Kidney epithelial cell (primary cell): Measurements from ENCODE around the gene LYZL6. TPM values are rescaled to one million over a fixed set of nuclear protein-coding genes. Genes with fewer than 3 reads are reported as not detected.

Experiments used
- DNase-seq: peaks from one replicate; pipeline ENCODE4 v3.0.0-alpha.2; 2010; ENCODE audit warnings: low read depth
- H3K27me3 ChIP-seq: 2 replicates; pipeline ENCODE4 v1.6.0; 2011; ENCODE audit warnings: low read length; ENCODE audit not compliant: control insufficient read depth, insufficient read depth
- H3K36me3 ChIP-seq: 2 replicates; pipeline ENCODE4 v1.5.1; 2011; ENCODE audit warnings: low read length; ENCODE audit not compliant: control insufficient read depth, insufficient read depth
- H3K4me3 ChIP-seq: 2 replicates; pipeline ENCODE4 v1.5.1; 2011; ENCODE audit warnings: low read depth, mild to moderate bottlenecking, control low read depth, low read length
- total RNA-seq: library from RNA; depleted of rRNA; stranded (reverse); fragments of >200 nt; gene quantifications from 2 replicates; pipeline ENCODE4 v1.2.3, GENCODE V29; 2015
- TF ChIP-seq, protein P1 (sequence below): IDR thresholded peaks from 2 replicates; pipeline ENCODE4 v1.5.1; 2011; ENCODE audit warnings: mild to moderate bottlenecking, moderate library complexity, low read length, control low read depth, inconsistent platforms; ENCODE audit not compliant: insufficient read depth, poor library complexity, severe bottlenecking

The LYZL6 gene
- total RNA-seq, 1 donor from 2014 or later, result not detected

DNA sequence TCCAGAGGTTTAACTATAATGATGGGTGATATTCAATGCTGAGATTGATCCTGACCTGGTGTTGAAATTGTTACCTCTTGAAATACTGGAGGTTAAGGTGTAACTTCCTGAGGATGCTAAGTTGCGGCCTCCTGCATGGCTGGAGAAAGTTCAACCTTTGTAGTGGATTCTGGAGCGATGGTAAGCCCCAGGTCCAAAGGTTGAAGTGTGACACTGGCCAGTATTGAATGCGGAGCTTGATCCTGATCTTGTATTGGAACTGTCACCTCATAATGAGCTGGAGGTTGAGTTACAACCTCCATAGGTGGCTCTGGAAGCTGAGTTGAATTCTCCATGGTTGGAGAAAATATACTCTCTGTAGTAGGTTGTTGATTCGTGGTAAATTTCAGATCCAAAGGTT, 29.9 kb downstream of the LYZL6 start:
- no peak overlapping the region for H3K4me3 ChIP-seq
- peaks cover 2% of the 10 kb centered on the region for H3K27me3 ChIP-seq
- no peak for DNase-seq
- TF ChIP-seq, protein P1, sequence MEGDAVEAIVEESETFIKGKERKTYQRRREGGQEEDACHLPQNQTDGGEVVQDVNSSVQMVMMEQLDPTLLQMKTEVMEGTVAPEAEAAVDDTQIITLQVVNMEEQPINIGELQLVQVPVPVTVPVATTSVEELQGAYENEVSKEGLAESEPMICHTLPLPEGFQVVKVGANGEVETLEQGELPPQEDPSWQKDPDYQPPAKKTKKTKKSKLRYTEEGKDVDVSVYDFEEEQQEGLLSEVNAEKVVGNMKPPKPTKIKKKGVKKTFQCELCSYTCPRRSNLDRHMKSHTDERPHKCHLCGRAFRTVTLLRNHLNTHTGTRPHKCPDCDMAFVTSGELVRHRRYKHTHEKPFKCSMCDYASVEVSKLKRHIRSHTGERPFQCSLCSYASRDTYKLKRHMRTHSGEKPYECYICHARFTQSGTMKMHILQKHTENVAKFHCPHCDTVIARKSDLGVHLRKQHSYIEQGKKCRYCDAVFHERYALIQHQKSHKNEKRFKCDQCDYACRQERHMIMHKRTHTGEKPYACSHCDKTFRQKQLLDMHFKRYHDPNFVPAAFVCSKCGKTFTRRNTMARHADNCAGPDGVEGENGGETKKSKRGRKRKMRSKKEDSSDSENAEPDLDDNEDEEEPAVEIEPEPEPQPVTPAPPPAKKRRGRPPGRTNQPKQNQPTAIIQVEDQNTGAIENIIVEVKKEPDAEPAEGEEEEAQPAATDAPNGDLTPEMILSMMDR, result no peak
- no peaks in the 10 kb centered on the region for H3K36me3 ChIP-seq

DNA sequence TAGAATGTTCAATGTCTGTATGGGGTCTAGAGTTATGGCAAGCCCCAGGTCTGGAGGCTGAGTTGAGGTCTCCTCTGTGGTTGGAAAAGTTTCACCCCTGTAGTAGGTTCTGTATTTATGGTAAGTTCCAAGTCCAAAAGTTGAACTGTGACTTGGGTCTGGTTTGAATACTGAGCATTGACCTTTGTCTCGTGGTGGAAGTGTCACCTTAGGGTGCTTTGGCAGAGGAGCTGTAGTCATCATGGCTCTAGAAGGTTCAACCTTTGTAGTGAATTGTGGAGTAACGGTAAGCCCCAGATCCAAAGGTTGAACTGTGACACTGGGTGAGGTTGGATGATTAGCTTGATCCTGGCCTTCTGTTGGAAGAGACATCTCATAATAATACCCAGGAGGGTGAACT, 30.6 kb downstream of the LYZL6 start:
- TF ChIP-seq, protein P1, result no peak
- DNase-seq, result no peak
- H3K27me3 ChIP-seq, result peaks cover 2% of the 10 kb centered on the region

DNA sequence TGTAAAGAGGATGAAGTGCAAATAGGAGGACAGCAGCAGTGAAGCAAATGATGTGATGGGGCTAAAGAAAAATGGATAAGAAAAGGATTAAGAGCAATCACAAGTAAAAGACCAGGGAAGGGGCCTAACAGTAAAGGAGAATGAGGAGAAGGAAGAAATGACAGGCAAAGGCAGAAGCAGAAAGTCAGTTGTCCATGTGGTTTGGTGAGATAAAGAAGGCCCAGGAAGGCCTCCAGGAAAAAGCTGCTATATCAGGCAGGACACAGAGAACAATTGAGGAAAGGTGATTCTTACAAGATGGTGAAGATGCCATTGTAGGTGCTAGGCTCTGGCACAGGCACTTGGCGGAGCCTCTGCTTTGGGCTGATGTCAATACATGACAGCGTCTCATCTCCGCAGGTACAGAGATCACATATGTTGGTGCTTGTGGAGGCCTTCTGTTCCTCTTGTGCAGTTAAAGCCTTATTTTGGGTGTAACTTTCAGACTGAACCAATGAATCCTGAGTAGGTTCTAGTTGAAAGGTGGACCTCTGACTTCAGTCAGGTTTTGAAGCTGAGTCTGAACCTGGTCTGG, 31.1 kb downstream of the LYZL6 start:
- Histone ChIP-seq H3K27me3 (peaks cover 2% of the 10 kb centered on the region), H3K36me3 (no peaks in the 10 kb centered on the region), H3K4me3 (no peak overlapping the region)
- DNase-seq, result no peak
- TF ChIP-seq, protein P1, result no peak

More for the DNA sequence above, 30.6 kb downstream of the LYZL6 start:
- Histone ChIP-seq H3K4me3 (no peak overlapping the region), H3K36me3 (no peaks in the 10 kb centered on the region)

DNA sequence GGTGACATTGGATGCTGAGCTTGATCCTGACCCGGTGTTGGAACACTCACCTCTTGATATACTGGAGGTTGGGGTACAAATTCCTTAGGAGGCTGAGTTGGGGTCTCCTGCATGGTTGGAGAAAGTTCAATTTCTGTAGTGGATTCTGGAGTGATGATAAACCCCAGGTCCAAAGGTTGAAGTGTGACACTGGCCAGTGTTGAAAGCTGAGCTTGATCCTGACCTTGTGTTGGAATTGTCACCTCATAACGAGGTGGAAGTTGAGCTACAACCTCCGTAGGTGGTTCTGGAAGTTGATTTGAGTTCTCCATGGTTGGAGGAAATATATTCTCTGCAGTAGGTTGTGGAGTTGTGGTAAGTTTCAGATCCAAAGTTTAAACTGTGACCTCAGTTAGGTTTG, 34.1 kb downstream of the LYZL6 start:
- Histone ChIP-seq H3K4me3 (no peak overlapping the region), H3K36me3 (no peaks in the 10 kb centered on the region), H3K27me3 (peaks cover 2% of the 10 kb centered on the region)
- TF ChIP-seq, protein P1, result no peak
- DNase-seq, result no peak

DNA sequence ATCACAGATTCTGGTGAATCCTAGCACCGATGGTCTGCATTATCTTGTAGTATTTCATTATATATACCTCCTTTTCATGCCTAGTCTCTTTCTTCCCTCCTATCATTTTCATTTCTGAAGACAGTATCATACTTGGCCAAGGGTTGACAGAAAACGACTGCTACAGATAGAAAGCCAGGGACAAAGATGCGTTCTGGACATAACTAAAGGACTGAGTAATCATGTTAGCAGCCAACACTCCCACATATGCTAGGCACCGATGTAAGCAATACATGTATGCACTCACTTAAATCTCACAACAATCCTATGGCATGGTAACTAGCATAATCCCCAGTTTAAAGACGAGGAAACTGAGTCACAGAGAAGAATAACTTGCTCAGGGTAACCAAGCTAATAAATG, 35.8 kb downstream of the LYZL6 start:
- Histone ChIP-seq H3K36me3 (no peaks in the 10 kb centered on the region), H3K4me3 (no peak overlapping the region), H3K27me3 (peaks cover 2% of the 10 kb centered on the region)
- DNase-seq, result no peak
- TF ChIP-seq, protein P1, result no peak
